ENCODE data around the gene CCDC32.

GRCh38 chr15:40613080-40613479, 48.2 kb upstream of the CCDC32 start:
- no peak for TF ChIP-seq CTCF (IDR thresholded peaks at IDR 0.05)
- no peak for TF ChIP-seq POLR2A (IDR thresholded peaks at IDR 0.05)
